GM18520 (cell line): ENCODE measurements around the gene GASK1A.

Experiments
- ATAC-seq: cut with Tn5 transposase; IDR thresholded peaks from one replicate; pipeline ENCODE4 v1.9.1; 2021; ENCODE audit not compliant: unreplicated experiment

GASK1A gene

GRCh38 chr3:43012174-43012573 is 33.1 kb downstream of the GASK1A start:
- no peak for ATAC-seq

GRCh38 chr3:43013256-43013655 is 34.1 kb downstream of the GASK1A start:
- ATAC-seq = no peak

DNA sequence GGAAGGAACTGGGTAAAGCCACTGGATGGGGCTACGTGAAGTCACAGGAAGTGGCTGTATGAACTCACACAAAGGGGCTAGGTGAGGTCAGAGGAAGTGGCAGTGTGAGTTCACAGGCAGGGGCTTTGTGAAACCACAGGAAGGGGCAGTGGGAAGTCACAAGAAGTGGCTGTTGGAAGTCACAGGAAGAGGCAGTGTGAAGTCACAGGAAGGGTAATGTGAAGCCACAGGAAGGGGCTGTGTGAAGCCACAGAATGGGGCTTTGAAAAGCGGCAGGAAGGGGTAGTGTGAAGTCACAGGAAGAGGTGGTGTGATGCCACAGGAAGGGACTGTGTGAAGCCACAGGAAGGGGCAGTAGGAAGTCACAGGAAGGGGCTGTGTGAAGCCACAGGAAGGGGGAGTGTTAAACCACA is 34.6 kb downstream of the GASK1A start:
- ATAC-seq = no peak

DNA sequence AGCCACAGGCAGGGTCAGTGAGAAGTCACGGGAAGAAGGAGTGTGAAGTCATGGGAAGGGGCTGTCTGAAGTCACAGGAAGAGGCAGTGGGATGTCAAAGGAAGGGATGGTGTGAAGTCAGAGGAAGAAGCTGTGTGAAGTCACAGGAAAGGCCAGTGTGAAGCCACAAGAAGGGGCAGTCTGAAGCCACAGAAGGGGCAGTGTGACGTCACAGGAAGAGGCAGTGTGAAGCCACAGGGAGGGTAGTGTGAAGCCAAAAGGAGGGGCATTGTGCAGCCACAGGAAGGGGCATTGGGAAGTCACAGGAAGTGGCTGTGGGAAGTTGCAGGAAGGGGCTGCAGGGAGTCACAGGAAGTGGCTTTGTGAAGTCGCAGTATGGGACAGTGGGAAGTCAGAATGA is 35.1 kb downstream of the GASK1A start:
- no peak for ATAC-seq

- ATAC-seq = no peak
Observed at GRCh38 chr3:43014956-43015355, 35.8 kb downstream of the GASK1A start.

GRCh38 chr3:43015572-43015971 is 36.5 kb downstream of the GASK1A start:
- no peak for ATAC-seq

DNA sequence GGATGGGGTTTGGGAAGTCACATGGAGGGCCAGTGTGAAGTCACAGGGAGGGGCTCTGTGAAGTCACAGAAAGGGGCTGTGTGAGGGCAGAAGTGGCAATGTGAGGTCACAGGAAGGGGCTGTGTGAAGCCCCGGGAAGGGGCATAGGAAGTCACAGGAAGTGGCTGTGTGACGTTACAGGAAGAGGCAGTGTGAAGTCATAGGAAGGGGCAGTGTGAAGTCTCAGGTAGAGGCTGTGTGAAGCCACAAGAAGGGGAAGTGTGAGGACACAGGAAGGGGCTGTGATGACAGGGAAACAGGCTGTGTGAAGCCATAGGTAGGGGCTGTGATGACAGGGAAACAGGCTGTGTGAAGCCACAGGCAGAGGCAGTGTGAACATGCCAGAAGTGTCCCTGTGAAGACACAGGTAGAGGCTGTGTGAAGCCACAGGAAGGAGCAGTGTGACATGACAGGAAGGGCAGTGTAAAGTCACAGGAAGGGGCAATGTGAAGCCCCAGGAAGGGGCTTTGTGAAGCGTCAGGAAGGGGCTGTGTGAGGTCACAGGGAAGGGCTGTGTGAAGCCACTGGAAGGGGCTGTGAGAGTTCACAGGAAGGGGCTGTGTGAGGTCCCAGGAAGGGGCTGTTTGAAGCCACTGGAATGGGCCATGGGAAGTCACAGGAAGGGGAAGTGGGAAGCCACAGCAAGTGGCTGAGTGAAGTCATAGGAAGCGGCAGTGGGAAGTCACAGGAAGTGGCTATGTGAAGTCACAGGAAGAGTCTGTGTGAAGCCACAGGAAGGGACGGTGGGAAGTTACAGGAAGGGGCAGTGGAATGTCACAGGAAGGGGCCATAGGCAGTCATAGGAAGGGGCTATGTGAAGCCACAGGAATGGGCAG is 37.1 kb downstream of the GASK1A start:
- no peak for ATAC-seq

DNA sequence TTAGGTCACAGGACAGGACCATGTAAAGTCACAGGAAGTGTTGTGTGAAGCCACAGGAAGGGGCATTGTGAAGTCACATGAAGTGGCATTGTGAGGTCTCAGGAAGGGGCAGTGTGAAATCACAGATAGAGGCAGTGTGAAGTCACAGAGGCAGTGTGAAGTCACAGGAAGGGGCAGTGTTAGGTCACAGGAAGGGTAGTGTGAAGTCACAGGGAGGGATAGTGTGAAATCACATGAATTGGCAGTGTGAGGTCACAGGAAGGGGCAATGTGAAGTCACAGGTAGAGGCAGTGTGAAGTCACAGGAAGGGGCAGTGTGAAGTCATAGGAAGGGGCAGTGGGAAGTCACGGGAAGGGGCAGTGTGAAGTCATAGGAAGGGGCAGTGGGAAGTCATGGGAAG is 37.9 kb downstream of the GASK1A start:
- no peak for ATAC-seq

DNA sequence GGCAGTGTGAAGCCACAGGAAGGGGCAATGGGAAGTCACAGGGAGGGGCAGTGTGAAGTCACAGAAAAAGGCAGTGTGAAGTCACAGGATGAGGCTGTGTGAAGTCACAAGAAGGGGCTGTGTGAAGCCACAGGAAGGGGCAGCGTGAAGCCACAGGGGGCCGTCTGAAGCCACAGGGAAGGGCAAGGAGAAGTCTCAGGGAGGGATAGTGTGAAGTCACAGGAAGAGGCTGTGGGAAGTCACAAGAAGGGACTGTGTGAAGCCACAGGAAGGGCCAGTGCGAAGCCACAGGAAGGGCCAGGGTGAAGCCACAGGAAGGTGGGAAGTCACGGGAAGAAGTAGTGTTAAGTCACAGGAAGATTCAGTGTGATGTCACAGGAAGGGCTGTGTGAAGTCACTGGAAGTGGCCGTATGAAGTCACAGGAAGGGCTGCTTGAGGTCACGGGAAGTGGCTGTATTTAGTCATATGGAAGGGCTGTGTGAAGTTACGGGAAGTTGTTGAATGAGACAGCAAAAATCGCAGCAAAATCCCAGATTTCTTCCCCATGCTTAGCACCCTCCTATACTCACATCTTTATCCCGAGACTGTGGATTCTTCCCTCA is 38.6 kb downstream of the GASK1A start:
- no peak for ATAC-seq

DNA sequence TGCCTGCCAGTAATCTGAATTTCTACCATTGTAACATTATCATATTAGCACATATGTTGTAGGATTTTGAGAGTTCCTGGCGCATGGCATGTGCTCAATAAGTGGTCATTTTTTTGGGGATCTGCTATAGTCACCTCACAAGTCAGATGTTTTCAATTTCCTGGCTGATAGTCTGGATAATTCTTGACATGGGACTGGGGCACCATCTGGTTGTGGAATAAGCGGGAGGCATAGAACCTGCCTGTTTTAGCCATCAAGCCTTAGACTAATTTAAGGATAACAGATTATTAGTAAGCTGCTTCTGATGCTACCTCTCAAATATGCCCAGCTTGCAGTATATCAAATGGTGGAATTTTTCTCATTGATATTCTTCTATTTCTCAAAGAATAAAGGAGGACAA is 39.1 kb downstream of the GASK1A start:
- ATAC-seq = no peak

DNA sequence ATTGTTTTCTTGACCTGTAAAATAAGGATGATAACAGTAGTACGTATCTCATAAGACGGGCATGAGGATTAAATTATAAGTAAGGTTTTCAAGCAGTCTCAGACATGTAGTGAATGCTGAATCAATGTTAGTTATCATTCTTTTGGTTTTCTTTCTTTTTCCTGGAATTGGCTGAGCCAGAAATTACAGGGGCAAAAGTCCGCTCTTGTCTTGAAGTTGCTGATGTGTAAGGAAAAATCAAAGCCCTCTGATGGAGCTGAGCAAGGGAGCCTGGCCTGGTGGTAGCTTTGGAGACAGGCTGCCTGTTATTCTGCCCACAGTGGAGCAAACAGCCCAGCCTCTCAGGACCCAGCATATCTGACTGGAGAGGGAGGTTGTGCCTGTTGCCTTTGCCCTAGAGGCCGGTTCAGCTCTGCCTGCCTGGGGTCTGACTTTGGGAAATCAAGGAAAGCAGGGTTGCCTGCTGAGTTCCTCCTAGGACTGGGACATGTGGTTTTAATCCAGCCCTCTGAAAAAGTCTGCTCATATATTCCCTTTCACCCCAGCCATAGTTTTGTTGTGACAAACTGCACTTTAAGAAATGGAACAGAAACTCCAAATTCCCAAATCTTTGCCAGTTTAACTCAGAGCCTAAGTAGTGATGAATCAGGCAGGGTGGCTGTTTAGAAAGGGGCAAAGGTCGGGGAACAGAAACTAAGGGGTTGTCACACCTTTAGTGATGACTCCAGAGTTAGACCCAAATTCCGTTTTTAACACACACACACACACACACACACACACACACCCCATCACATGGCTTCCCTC is 40.1 kb downstream of the GASK1A start:
- no peak for ATAC-seq

- ATAC-seq = no peak
Observed at GRCh38 chr3:43019826-43020225, 40.7 kb downstream of the GASK1A start.

GRCh38 chr3:43021186-43021585 is 42.1 kb downstream of the GASK1A start:
- no peak for ATAC-seq

- ATAC-seq = no peak
Observed at GRCh38 chr3:43022121-43022520, 43.0 kb downstream of the GASK1A start.

DNA sequence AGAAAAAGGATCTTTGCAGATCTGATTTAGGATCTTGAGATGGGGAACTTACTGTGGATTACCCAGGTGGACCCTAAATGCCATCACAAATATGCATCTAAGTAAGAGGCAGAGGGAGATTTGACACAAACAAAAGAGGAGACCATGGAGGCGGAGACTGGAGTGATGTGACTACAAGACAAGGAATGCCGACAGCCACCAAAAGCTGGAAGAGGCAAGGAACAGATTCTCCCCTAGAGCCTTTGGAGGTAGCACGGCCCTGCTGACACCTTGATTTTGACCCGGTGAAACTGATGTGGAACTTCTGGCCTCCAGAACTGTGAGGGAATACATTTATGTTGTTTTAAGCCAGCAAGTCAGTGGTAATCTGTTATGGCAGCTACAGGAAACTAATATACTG is 44.0 kb downstream of the GASK1A start:
- ATAC-seq = no peak

DNA sequence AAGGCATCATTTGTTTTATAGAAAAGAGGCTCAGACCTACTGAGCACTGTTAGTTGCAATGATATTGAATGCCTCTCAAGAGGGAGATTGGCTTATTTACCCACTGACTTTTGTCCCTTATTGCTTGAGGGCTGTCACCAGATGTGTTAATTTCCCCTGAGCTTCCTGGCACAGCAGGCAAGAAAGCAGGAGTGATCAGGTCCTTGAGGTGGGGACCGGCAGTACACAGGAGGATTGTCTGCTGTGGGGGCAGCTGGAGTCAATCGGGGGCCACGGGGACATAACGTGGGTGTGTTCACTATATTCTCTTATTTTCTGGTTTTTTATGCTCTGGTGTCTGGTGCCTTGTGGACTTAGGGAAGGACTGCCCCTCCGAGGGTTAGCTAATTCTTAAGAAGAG is 44.6 kb downstream of the GASK1A start:
- ATAC-seq = no peak

DNA sequence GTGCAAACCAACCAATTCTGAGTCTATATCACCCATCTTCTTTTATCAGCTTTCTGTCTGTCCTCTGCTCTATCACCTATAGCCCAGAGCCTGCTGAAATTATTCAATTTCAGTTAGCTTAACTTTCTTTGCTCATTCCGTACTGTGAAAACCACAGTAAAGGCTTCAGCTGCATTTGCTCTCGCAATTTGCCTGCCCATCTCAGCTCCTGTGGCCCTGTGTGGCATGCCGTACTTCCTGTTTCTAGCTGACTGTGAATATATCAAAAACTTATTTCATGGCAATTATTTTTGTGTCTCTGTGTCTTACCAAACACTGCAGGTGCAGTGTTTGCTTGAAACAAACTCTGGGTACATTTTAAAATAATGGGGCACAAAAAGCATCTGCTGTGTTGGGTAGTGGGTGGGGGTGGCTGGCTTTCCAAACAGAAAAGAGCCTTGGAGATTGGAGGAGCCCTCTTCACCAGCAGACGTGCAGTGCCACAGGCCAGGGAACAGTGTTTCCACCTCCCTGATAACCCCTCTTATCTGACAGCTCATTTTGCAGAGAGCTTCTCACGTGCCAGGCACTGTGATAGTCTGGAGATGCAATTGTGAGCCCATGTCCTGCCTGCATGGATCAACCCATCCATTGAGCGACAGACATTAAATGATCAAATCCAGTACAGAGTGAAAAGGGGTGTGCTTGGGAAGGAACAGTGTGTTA is 45.2 kb downstream of the GASK1A start:
- ATAC-seq = peak; percentile 45

- no peak for ATAC-seq
Observed at GRCh38 chr3:43025423-43025822, 46.3 kb downstream of the GASK1A start.

DNA sequence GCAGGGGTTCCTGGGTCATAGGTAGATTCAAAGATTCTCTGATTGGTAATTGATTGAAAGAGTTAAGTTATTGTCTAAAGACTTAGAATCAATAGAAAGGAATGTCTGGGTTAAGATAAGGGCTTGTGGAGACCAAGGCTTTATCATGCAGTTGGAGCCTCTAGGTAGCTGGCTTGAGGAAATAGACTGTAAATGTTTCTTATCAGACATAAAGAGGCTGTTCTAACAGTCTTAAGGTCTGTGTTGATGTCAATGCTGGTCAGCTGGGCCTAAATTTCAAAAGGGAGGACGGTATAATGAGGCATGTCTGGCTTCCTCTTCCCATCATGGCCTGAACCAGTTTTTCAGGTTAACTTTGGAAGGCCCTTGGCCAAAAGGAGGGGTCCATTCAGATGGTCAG is 48.9 kb downstream of the GASK1A start:
- ATAC-seq = no peak

DNA sequence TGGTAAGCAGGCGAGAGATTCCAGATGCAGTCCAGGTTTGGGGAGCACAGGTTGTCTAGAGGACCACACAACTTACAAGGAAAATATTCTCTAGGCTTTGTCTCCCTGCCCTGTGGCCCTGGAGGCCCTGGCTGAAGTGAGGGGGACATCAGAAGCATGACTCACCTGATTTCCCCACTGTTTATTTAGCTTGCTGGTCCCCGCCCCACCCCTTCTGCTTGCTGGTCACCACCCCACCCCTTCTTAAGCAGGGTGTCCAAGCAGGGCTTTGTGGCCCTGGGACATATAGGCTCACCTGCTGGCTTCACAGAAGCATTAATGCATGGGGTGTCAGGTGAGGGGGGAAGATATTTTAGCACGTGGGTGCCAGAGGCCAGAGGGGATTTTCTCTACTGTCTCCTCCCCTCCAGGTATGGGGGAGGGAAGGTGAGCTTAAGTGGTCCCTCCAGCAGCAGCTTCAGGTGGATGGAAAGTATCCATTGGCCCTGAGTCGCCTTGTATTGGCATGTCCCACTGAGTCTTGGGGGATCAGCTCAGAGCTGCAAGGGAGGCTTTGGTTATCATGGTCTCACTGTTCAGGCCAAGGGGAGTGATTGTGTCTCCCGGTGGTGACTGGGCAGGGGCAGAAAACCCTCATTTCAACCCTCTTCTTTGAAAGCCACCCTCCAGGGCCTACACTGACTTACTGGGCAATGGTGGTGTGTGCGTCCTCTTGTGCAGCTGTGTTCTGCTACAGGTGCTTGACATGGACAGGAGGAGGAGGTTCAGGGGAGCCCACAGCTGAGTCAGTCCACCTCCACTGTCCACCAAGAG is 49.8 kb downstream of the GASK1A start:
- ATAC-seq = no peak
